DND-41 (cell line): ENCODE measurements around the gene LRRC59.

Experiments
- CTCF ChIP-seq: IDR thresholded peaks from 2 replicates; pipeline ENCODE4 v1.5.1; 2012; ENCODE audit warnings: borderline replicate concordance, low read length, moderate library complexity, mild to moderate bottlenecking; ENCODE audit not compliant: poor library complexity, severe bottlenecking; ENCODE audit errors: extremely low read depth
- EZH2 ChIP-seq: IDR thresholded peaks from 3 replicates; pipeline ENCODE4 v1.6.1; 2012; ENCODE audit warnings: borderline replicate concordance, low read depth, mild to moderate bottlenecking, moderate library complexity, low read length, inconsistent platforms; ENCODE audit not compliant: severe bottlenecking

GRCh38 chr17:50424996-50425681 lies 27.8 kb upstream of the LRRC59 start:
- TF ChIP-seq CTCF (no peak), EZH2 (no peak)
